Neural cell (in vitro differentiated cells): Measurements from ENCODE around the gene DDX21. TPM values are rescaled to one million over a fixed set of nuclear protein-coding genes. Genes with fewer than 3 reads are reported as not detected.

Experiments used
- H2AFZ ChIP-seq: fragments of 200-600, 300-800 bp; sonication (generic), shearing (Covaris generic); 2 replicates; pipeline ENCODE4 v1.6.0; 2014; ENCODE audit warnings: low read depth, mild to moderate bottlenecking, antibody characterized with exemption, low read length, moderate library complexity
- H3F3A ChIP-seq: fragments of 200-600 bp; shearing (Covaris generic); 2 replicates; pipeline ENCODE4 v1.6.1; 2016; ENCODE audit warnings: mild to moderate bottlenecking, moderate library complexity, mixed read lengths, antibody characterized with exemption, low read length; ENCODE audit not compliant: insufficient read depth, poor library complexity, severe bottlenecking
- H3K27ac ChIP-seq: fragments of 200-600, 300-800 bp; sonication (generic), shearing (Covaris generic); 2 replicates; pipeline ENCODE4 v1.5.1; 2014; ENCODE audit warnings: mild to moderate bottlenecking, low read length, moderate library complexity
- H3K27me3 ChIP-seq: fragments of 300-800, 200-600 bp; sonication (generic), shearing (Covaris generic); 2 replicates; pipeline ENCODE4 v1.6.0; 2014; ENCODE audit warnings: mild to moderate bottlenecking, low read depth, low read length, moderate library complexity; ENCODE audit not compliant: insufficient read depth
- H3K36me3 ChIP-seq: fragments of 300-800, 200-600 bp; sonication (generic), shearing (Covaris generic); 2 replicates; pipeline ENCODE4 v1.5.1; 2014; ENCODE audit warnings: mild to moderate bottlenecking, antibody characterized with exemption, low read length, moderate library complexity; ENCODE audit not compliant: insufficient read depth
- H3K4me2 ChIP-seq: fragments of 300-800, 200-600 bp; sonication (generic), shearing (Covaris generic); 2 replicates; pipeline ENCODE4 v1.6.0; 2014; ENCODE audit warnings: mild to moderate bottlenecking, low read length
- H3K4me3 ChIP-seq: fragments of 300-800, 200-600 bp; sonication (generic), shearing (Covaris generic); 2 replicates; pipeline ENCODE4 v1.5.1; 2014; ENCODE audit warnings: mild to moderate bottlenecking, low read length, moderate library complexity
- H3K79me2 ChIP-seq: fragments of 200-600 bp; shearing (Covaris generic); replicated peaks from 2 replicates; pipeline ENCODE4 v1.6.0; 2014; ENCODE audit warnings: mild to moderate bottlenecking, low read length, moderate library complexity; ENCODE audit not compliant: insufficient read depth
- H3K9ac ChIP-seq: fragments of 300-800, 200-600 bp; sonication (generic), shearing (Covaris generic); 2 replicates; pipeline ENCODE4 v1.6.1; 2016; ENCODE audit warnings: mild to moderate bottlenecking, low read length, mixed read lengths
- H3K9me2 ChIP-seq: fragments of 200-600 bp; shearing (Covaris generic); 2 replicates; pipeline ENCODE4 v1.6.1; 2016; ENCODE audit warnings: mild to moderate bottlenecking, low read length, mixed read lengths; ENCODE audit not compliant: insufficient read depth
- H3K9me3 ChIP-seq: fragments of 200-600, 300-800 bp; sonication (generic), shearing (Covaris generic); 2 replicates; pipeline ENCODE4 v1.6.1; 2016; ENCODE audit warnings: mild to moderate bottlenecking, mixed run types, low read length, moderate library complexity, mixed read lengths
- H4K20me1 ChIP-seq: fragments of 200-600 bp; shearing (Covaris generic); 2 replicates; pipeline ENCODE4 v1.6.1; 2016; ENCODE audit warnings: mild to moderate bottlenecking, mixed run types; ENCODE audit not compliant: insufficient read depth
- CTCF ChIP-seq: fragments of 450-650 bp; IDR thresholded peaks from 2 replicates; pipeline ENCODE4 v1.5.1; 2014; ENCODE audit warnings: antibody characterized with exemption, mild to moderate bottlenecking, moderate library complexity; ENCODE audit not compliant: poor library complexity, severe bottlenecking
- EP300 ChIP-seq: fragments of 450-650 bp; conservative IDR thresholded peaks from 2 replicates; pipeline ENCODE4 v1.6.1; 2014; ENCODE audit warnings: antibody characterized with exemption, mild to moderate bottlenecking, moderate library complexity; ENCODE audit not compliant: poor library complexity, severe bottlenecking
- EZH2 ChIP-seq: fragments of 200-600, 300-800 bp; shearing (Covaris generic), sonication (generic); IDR thresholded peaks from 2 replicates; pipeline ENCODE4 v1.6.1; 2014; ENCODE audit warnings: antibody characterized with exemption, low read length, borderline replicate concordance, mild to moderate bottlenecking; ENCODE audit not compliant: insufficient read depth, poor library complexity, severe bottlenecking
- MXI1 ChIP-seq: fragments of 450-650 bp; conservative IDR thresholded peaks from 2 replicates; pipeline ENCODE4 v1.6.1; 2014; ENCODE audit warnings: antibody characterized with exemption, mild to moderate bottlenecking; ENCODE audit not compliant: poor library complexity, severe bottlenecking
- POLR2AphosphoS5 ChIP-seq: IDR thresholded peaks from 2 replicates; pipeline ENCODE4 v1.6.1; 2012
- RAD21 ChIP-seq: fragments of 450-650 bp; conservative IDR thresholded peaks from 2 replicates; pipeline ENCODE4 v1.6.1; 2014; ENCODE audit warnings: antibody characterized with exemption, mild to moderate bottlenecking, moderate library complexity
- REST ChIP-seq: IDR thresholded peaks from 2 replicates; pipeline ENCODE4 v1.6.1; 2012; ENCODE audit warnings: borderline replicate concordance
- SMC3 ChIP-seq: fragments of 450-650 bp; conservative IDR thresholded peaks from 2 replicates; pipeline ENCODE4 v1.6.1; 2014; ENCODE audit warnings: antibody characterized with exemption, mild to moderate bottlenecking, moderate library complexity; ENCODE audit not compliant: poor library complexity
- TAF1 ChIP-seq: IDR thresholded peaks from 2 replicates; pipeline ENCODE4 v1.6.1; 2012; ENCODE audit warnings: low read depth
- polyA plus RNA-seq: library from polyadenylated mRNA; depleted of rRNA; stranded (reverse); fragments of >200 nt; gene quantifications from 2 replicates; pipeline ENCODE4 v1.2.3, GENCODE V29; 2014

The DDX21 gene
- polyA plus RNA-seq, 1 donor from 2014 or later = 33.0 TPM

- Histone ChIP-seq H3K27me3 (no peaks in the 10 kb centered on the region), H3K9me3 (no peaks in the 10 kb centered on the region), H2AFZ (no peak overlapping the region), H3K4me3 (no peak overlapping the region), H3K27ac (no peak overlapping the region), H3K4me2 (no peak overlapping the region), H3K36me3 (peaks cover 5% of the 10 kb centered on the region), H3F3A (no peaks in the 10 kb centered on the region), H3K9ac (no peak overlapping the region), H3K79me2 (no peaks in the 10 kb centered on the region), H4K20me1 (no peaks in the 10 kb centered on the region), H3K9me2 (no peaks in the 10 kb centered on the region)
- no peak for TF ChIP-seq RAD21
- no peak for TF ChIP-seq EP300
- no peak for TF ChIP-seq EZH2
- TF ChIP-seq REST = no peak
- no peak for TF ChIP-seq MXI1
- TF ChIP-seq SMC3 = no peak
- TF ChIP-seq CTCF = no peak
- TF ChIP-seq POLR2AphosphoS5 = no peak
- TF ChIP-seq TAF1 = no peak
Measured at GRCh38 chr10:69005704-69006485, 49.9 kb downstream of the DDX21 start.

- Histone ChIP-seq H3K4me3 (no peak overlapping the region), H3K9me3 (no peaks in the 10 kb centered on the region), H3F3A (no peaks in the 10 kb centered on the region), H3K4me2 (no peak overlapping the region), H3K27me3 (no peaks in the 10 kb centered on the region), H3K36me3 (peaks cover 5% of the 10 kb centered on the region), H3K27ac (no peak overlapping the region), H3K79me2 (no peaks in the 10 kb centered on the region), H3K9me2 (no peaks in the 10 kb centered on the region), H3K9ac (no peak overlapping the region), H4K20me1 (no peaks in the 10 kb centered on the region), H2AFZ (no peak overlapping the region)
- TF ChIP-seq REST (no peak), CTCF (no peak), RAD21 (no peak), TAF1 (no peak), SMC3 (no peak), POLR2AphosphoS5 (no peak), EZH2 (no peak), MXI1 (no peak), EP300 (no peak)
Measured at GRCh38 chr10:69007260-69007659, 51.3 kb downstream of the DDX21 start.
